ENCODE results near the gene DOCK1.

GRCh38 chr10:127014671-127015070 is 109.4 kb downstream of the DOCK1 start:
- TF ChIP-seq CTCF (IDR thresholded peaks at IDR 0.05), result no peak
- no peak for TF ChIP-seq EP300 (IDR thresholded peaks at IDR 0.05)
- no peak for TF ChIP-seq POLR2AphosphoS5 (IDR thresholded peaks at IDR 0.05)
- no peak for TF ChIP-seq POLR2A (IDR thresholded peaks at IDR 0.05)
